HepG2 (cell line): ENCODE measurements around the gene TNFAIP8L1. TPM values are rescaled to one million over a fixed set of nuclear protein-coding genes. Genes with fewer than 3 reads are reported as not detected.

ENCODE experiments used
- CHD4 ChIP-seq: fragments of 200-600 bp; sonication (generic); IDR thresholded peaks from 2 replicates; pipeline ENCODE4 v1.7.0; 2017; ENCODE audit warnings: mild to moderate bottlenecking, low read length, borderline replicate concordance
- KLF15 ChIP-seq: sonication (generic); formaldehyde crosslinking; IDR thresholded peaks from 2 replicates; pipeline ENCODE4 v1.8.1; 2023; ENCODE audit warnings: borderline replicate concordance, mild to moderate bottlenecking, inconsistent platforms, missing genetic modification reagents, mixed read lengths
- NCOA2 ChIP-seq: sonication (generic); formaldehyde crosslinking; IDR thresholded peaks from 2 replicates; pipeline ENCODE4 v1.8.0; 2022; ENCODE audit warnings: inconsistent platforms
- REPIN1 ChIP-seq: sonication (generic); formaldehyde crosslinking; IDR thresholded peaks from 2 replicates; pipeline ENCODE4 v1.8.0; 2022; ENCODE audit warnings: missing genetic modification reagents, low read depth, mild to moderate bottlenecking, borderline replicate concordance
- TBX2 ChIP-seq: sonication (generic); formaldehyde crosslinking; IDR thresholded peaks from 2 replicates; pipeline ENCODE4 v1.5.0; 2020; ENCODE audit warnings: missing genetic modification reagents, mild to moderate bottlenecking, borderline replicate concordance
- ZNF549 ChIP-seq: sonication (generic); formaldehyde crosslinking; IDR thresholded peaks from 2 replicates; pipeline ENCODE4 v1.5.0; 2020; ENCODE audit warnings: missing genetic modification reagents
- ZNF775 ChIP-seq: sonication (generic); formaldehyde crosslinking; IDR thresholded peaks from 2 replicates; pipeline ENCODE4 v1.4.0; 2020; ENCODE audit warnings: missing genetic modification reagents, mild to moderate bottlenecking, moderate library complexity, borderline replicate concordance
- ZNF790 ChIP-seq: sonication (generic); formaldehyde crosslinking; IDR thresholded peaks from 2 replicates; pipeline ENCODE4 v1.8.0; 2022; ENCODE audit warnings: missing genetic modification reagents, mild to moderate bottlenecking, borderline replicate concordance
- ZNF879 ChIP-seq: sonication (generic); formaldehyde crosslinking; IDR thresholded peaks from 2 replicates; pipeline ENCODE4 v1.8.1; 2023; ENCODE audit warnings: missing genetic modification reagents
- ZNF883 ChIP-seq: sonication (generic); formaldehyde crosslinking; IDR thresholded peaks from 2 replicates; pipeline ENCODE4 v1.5.1; 2020; ENCODE audit warnings: mild to moderate bottlenecking, missing genetic modification reagents; ENCODE audit errors: not compliant biosample characterization
- polyA plus RNA-seq, 8 experiments: library from polyadenylated mRNA; depleted of rRNA in 3 of 8; stranded (reverse) in 7 of 8; unstranded in 1 of 8; fragments of >200 nt; fragmentation: Illumina TruSeq in 4 of 8; extraction: Trizol in 4 of 8; gene quantifications; 2 replicates each; pipeline versions ENCODE4 v1.2.1 to v1.2.3, GENCODE V29; 2011 to 2016; ENCODE audit warnings: low read depth in 4 of 8, missing spikeins in 1 of 8, mixed read lengths in 1 of 8; ENCODE audit not compliant: insufficient read depth in 1 of 8
- total RNA-seq, 5 experiments: library from RNA; depleted of rRNA; stranded (reverse); fragments of >200 nt; fragmentation: Illumina TruSeq; extraction: Trizol; gene quantifications; 2 replicates each; pipeline ENCODE4 v1.2.3, GENCODE V29; 2016; ENCODE audit warnings: low read depth in 1 of 5
- TF ChIP-seq, protein P1 (sequence below): fragments of 450-650 bp; IDR thresholded peaks from 2 replicates; pipeline ENCODE4 v1.6.1; 2016
- TF ChIP-seq, protein P2 (sequence below): sonication (generic); IDR thresholded peaks from 2 replicates; pipeline ENCODE4 v1.6.1; 2016; ENCODE audit warnings: low read depth, borderline replicate concordance
- TF ChIP-seq, protein P3 (sequence below): sonication (generic); formaldehyde crosslinking; conservative IDR thresholded peaks from 2 replicates; pipeline ENCODE4 v1.4.0; 2020; ENCODE audit warnings: missing genetic modification reagents
- TF ChIP-seq, protein P4 (sequence below), 2 experiments: sonication (generic) in 1 of 2; formaldehyde crosslinking in 1 of 2; IDR thresholded peaks; 2 replicates each; pipeline versions ENCODE4 v1.4.0 to v1.6.1; 2018 to 2020; ENCODE audit warnings: missing genetic modification reagents in 2 of 2, borderline replicate concordance in 1 of 2, low read depth in 1 of 2, mild to moderate bottlenecking in 1 of 2, missing biosample characterization in 1 of 2

The TNFAIP8L1 gene
- total and polyA plus RNA-seq, 2 of the 13 experiments (the other 11 are each of a cell fraction or from before 2014, with no cell fraction given): 13.4 to 21.4 TPM

DNA sequence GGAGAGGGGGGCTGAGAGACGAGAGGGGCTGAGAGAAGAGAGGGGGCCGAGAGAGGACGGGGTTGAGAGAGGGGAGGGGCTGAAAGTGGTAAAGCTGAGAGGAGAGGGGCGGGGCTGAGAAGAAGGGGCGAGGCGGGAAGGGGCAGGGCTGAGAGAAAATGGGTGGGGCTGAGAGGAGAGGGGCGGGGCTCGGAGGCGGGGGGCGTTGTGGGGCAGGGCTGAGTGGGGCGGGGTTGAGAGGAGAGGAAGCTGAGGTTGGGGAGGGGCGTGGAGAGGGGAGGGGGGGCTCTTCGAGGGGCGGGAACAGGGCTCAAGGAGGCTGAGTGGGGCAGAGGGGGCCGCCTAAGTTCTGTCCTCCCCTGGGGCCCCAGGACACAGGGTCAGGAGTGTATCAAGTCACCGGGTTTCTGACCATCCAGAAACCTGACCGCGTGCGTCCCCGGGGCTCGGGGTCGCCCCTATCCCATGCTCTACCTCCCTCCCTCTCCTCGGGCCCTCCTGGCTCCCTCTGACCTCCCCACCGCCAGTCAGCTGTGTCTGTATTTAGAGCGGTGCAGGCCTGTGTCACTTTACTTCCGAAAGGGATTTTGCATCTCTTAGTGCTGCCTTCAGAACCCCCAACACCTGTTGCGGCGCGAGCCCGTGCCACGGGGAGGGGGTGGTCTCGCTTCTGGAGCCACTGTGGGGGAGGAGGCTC is 41.2 kb upstream of the TNFAIP8L1 start (continued):
- TF ChIP-seq, protein P1, sequence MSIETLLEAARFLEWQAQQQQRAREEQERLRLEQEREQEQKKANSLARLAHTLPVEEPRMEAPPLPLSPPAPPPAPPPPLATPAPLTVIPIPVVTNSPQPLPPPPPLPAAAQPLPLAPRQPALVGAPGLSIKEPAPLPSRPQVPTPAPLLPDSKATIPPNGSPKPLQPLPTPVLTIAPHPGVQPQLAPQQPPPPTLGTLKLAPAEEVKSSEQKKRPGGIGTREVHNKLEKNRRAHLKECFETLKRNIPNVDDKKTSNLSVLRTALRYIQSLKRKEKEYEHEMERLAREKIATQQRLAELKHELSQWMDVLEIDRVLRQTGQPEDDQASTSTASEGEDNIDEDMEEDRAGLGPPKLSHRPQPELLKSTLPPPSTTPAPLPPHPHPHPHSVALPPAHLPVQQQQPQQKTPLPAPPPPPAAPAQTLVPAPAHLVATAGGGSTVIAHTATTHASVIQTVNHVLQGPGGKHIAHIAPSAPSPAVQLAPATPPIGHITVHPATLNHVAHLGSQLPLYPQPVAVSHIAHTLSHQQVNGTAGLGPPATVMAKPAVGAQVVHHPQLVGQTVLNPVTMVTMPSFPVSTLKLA: no peak
- TF ChIP-seq REPIN1 (CRISPR knock-in tag) (no peak), KLF15 (CRISPR knock-in tag) (no peak), TBX2 (no peak), ZNF790 (CRISPR knock-in tag) (no peak), ZNF883 (CRISPR knock-in tag) (no peak), NCOA2 (CRISPR knock-in tag) (no peak), ZNF775 (no peak), ZNF879 (CRISPR knock-in tag) (no peak), CHD4 (no peak), ZNF549 (CRISPR knock-in tag) (no peak)
- TF ChIP-seq, protein P2, sequence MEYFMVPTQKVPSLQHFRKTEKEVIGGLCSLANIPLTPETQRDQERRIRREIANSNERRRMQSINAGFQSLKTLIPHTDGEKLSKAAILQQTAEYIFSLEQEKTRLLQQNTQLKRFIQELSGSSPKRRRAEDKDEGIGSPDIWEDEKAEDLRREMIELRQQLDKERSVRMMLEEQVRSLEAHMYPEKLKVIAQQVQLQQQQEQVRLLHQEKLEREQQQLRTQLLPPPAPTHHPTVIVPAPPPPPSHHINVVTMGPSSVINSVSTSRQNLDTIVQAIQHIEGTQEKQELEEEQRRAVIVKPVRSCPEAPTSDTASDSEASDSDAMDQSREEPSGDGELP: peak; percentile 55; the same call in 1 of the 2 replicates
- TF ChIP-seq, protein P3, sequence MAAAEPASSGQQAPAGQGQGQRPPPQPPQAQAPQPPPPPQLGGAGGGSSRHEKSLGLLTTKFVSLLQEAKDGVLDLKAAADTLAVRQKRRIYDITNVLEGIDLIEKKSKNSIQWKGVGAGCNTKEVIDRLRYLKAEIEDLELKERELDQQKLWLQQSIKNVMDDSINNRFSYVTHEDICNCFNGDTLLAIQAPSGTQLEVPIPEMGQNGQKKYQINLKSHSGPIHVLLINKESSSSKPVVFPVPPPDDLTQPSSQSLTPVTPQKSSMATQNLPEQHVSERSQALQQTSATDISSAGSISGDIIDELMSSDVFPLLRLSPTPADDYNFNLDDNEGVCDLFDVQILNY (CRISPR knock-in tag): no peak
- TF ChIP-seq, protein P4, sequence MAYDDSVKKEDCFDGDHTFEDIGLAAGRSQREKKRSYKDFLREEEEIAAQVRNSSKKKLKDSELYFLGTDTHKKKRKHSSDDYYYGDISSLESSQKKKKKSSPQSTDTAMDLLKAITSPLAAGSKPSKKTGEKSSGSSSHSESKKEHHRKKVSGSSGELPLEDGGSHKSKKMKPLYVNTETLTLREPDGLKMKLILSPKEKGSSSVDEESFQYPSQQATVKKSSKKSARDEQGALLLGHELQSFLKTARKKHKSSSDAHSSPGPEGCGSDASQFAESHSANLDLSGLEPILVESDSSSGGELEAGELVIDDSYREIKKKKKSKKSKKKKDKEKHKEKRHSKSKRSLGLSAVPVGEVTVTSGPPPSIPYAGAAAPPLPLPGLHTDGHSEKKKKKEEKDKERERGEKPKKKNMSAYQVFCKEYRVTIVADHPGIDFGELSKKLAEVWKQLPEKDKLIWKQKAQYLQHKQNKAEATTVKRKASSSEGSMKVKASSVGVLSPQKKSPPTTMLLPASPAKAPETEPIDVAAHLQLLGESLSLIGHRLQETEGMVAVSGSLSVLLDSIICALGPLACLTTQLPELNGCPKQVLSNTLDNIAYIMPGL (CRISPR knock-in tag; IDR thresholded peaks at IDR 0.05; ENCODE audit: borderline replicate concordance in 1 of 2, low read depth in 1 of 2): no peak
- TF ChIP-seq, all 625 proteins: peak for 6
